ENCODE results near the gene TRIM54. TPM values are rescaled to one million over a fixed set of nuclear protein-coding genes. Genes with fewer than 3 reads are reported as not detected.
"Not testable (repeated sequence)": the region's sequence is repeated elsewhere in the genome, so short reads cannot be mapped to it uniquely, and the experiment has no call there.

TRIM54 gene
- total RNA-seq, 6 experiments from 2014 or later, result 0.14 to 0.25 TPM; not detected in 4

DNA sequence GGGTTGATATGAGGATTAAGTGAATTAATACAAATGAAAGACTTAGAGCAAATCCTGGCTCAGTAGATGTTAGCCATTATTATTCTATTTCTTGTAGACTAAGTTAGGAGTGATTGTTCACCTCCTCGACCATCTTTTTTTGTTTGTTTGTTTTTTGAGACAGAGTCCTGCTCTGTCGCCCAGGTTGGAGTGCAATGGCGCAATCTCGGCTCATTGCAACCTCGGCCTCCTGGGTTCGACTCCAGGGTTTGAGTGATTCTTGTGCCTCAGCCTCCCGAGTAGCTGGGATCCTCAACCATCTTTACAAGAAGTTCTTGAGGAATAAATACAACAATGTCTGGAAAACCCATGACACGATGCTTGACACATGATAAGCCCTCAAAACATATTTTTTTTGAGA is 12.7 kb downstream of the TRIM54 start:
- TF ChIP-seq, protein P1, sequence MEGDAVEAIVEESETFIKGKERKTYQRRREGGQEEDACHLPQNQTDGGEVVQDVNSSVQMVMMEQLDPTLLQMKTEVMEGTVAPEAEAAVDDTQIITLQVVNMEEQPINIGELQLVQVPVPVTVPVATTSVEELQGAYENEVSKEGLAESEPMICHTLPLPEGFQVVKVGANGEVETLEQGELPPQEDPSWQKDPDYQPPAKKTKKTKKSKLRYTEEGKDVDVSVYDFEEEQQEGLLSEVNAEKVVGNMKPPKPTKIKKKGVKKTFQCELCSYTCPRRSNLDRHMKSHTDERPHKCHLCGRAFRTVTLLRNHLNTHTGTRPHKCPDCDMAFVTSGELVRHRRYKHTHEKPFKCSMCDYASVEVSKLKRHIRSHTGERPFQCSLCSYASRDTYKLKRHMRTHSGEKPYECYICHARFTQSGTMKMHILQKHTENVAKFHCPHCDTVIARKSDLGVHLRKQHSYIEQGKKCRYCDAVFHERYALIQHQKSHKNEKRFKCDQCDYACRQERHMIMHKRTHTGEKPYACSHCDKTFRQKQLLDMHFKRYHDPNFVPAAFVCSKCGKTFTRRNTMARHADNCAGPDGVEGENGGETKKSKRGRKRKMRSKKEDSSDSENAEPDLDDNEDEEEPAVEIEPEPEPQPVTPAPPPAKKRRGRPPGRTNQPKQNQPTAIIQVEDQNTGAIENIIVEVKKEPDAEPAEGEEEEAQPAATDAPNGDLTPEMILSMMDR (IDR thresholded peaks at IDR 0.05), result no peak
- no peak for TF ChIP-seq POLR2A (IDR thresholded peaks at IDR 0.05)
- intact Hi-C loops (cut with DNase I), result loop anchor here in 1 of 2 donors (10.0 kb wide), 1 partner anchor 200 kb away; no protein-coding TSS in a partner anchor
- Histone ChIP-seq H3K36me3 (no peaks in the 10 kb centered on the region), H3K27me3 (no peaks in the 10 kb centered on the region), H3K27ac (no peak overlapping the region), H3K9me3 (no peaks in the 10 kb centered on the region), H3K4me1 (peaks cover 0 to 14% (median 6%) of the 10 kb centered on the region in 4 donors), H3K4me3 (no peak overlapping the region)
- ATAC-seq (no peak), DNase-seq (no peak)
- WGBS (ENCODE audit: insufficient coverage, low coverage, low lambda C conversion rate, missing lambda C conversion rate), result 40% methylated on average over 5 of the region's 8 CpGs

DNA sequence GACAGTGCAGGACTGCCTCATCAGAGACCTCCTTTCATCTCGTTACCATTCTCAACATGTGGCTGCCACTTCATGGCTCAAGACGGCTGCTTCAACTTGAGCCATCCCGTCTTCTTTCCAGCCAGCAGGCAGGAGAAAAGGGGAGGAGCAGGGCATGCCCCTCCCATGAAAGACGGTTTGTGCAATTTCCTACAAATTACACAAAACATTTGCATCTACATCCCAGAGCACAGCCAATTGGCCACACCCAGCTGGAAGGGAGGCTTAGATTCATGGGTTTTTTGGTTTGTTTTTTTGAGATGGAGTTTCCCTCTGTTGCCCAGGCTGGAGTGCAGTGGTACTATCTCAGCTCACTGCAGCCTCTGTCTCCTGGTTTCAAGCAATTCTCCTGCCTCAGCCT is 14.3 kb downstream of the TRIM54 start:
- no peaks in the 10 kb centered on the region for H3K27me3 ChIP-seq
- intact Hi-C loops (cut with DNase I), result loop anchor here in 1 of 2 donors (10.0 kb wide), 1 partner anchor 202 kb away; no protein-coding TSS in a partner anchor
- no peak for ATAC-seq
- TF ChIP-seq POLR2A (IDR thresholded peaks at IDR 0.05), result no peak
- TF ChIP-seq, protein P1 (IDR thresholded peaks at IDR 0.05), result no peak
- peaks cover 0 to 14% (median 6%) of the 10 kb centered on the region in 4 donors for H3K4me1 ChIP-seq
- WGBS (ENCODE audit: insufficient coverage, low coverage, low lambda C conversion rate, missing lambda C conversion rate), result 60% methylated on average over 2 of the region's 4 CpGs
- no peak overlapping the region for H3K4me3 ChIP-seq
- no peaks in the 10 kb centered on the region for H3K9me3 ChIP-seq
- no peak overlapping the region for H3K27ac ChIP-seq
- no peak for DNase-seq
- no peaks in the 10 kb centered on the region for H3K36me3 ChIP-seq

DNA sequence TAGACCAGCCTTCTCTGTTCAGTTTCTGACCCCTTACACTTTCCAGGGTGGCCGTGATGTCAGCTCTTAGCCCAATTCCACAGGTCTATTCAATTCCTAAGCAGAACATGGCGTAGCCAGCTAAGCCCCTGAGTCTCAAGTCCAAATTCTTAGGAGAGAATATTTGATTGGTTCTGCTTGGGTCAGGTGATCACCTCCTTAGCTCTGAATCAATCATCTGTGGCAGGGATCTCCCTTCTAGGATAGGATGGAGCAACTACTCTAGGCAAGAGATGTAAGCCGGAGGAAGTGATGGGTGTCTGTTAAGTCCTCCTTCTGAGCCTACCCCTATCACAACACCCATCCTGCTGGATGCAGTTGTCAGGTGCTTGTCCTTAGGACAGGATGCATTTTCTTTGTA is 15.0 kb downstream of the TRIM54 start:
- no peak for ATAC-seq
- intact Hi-C loops (cut with DNase I), result loop anchor here in 1 of 2 donors (10.0 kb wide), 1 partner anchor 202 kb away; no protein-coding TSS in a partner anchor
- H3K27ac ChIP-seq, result no peak overlapping the region
- H3K27me3 ChIP-seq, result no peaks in the 10 kb centered on the region
- no peak for DNase-seq
- TF ChIP-seq POLR2A (IDR thresholded peaks at IDR 0.05), result no peak
- H3K9me3 ChIP-seq, result no peaks in the 10 kb centered on the region
- no peaks in the 10 kb centered on the region for H3K36me3 ChIP-seq
- H3K4me3 ChIP-seq, result no peak overlapping the region
- no CpG with 5 or more reads among the region's 3 CpGs for WGBS (ENCODE audit: insufficient coverage, low coverage, low lambda C conversion rate, missing lambda C conversion rate)
- peaks cover 0 to 14% (median 6%) of the 10 kb centered on the region in 4 donors for H3K4me1 ChIP-seq

DNA sequence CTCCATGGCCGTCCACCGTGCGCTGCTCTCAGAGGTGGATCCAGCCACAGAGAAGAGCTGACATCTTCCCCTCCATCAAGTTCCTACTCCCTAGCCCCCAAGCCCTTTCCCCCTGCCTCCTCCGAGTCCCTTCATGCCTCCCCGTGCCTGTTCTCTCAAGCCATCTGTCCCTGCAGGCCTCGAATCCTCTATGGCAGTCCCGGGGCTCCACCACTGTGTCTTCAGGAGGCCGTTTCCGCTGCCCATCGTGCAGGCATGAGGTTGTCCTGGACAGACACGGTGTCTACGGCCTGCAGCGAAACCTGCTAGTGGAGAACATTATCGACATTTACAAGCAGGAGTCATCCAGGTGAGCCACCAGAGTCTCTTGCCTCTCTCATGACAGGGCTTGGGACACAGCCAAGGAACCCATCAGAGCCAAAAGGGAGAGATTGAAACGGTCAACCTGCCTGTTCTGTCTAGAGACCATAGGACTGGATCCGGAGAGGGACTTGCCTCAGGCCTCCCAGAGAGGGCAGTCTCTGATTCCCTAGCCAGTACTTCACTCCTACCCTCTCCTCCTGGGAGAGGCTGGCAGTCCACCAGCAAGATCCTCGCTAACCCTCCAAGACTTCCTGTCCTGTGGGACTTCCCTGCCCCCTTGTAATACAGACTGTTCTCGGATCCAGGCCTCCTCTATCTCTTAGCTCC is 16.3 kb downstream of the TRIM54 start:
- TF ChIP-seq, protein P1 (IDR thresholded peaks at IDR 0.05), result no peak
- TF ChIP-seq POLR2A (IDR thresholded peaks at IDR 0.05), result no peak
- 88% methylated on average over 10 of the region's 18 CpGs for WGBS (ENCODE audit: insufficient coverage, low coverage, low lambda C conversion rate, missing lambda C conversion rate)
- Histone ChIP-seq H3K4me1 (peaks cover 0 to 4% (median 2%) of the 10 kb centered on the region in 4 donors), H3K27ac (no peak overlapping the region), H3K27me3 (no peaks in the 10 kb centered on the region), H3K9me3 (no peaks in the 10 kb centered on the region), H3K36me3 (no peaks in the 10 kb centered on the region), H3K4me3 (no peak overlapping the region)
- intact Hi-C loops (cut with DNase I), result loop anchor here in 1 of 2 donors (10.0 kb wide), 1 partner anchor 204 kb away; no protein-coding TSS in a partner anchor
- DNase-seq (no peak), ATAC-seq (no peak)

DNA sequence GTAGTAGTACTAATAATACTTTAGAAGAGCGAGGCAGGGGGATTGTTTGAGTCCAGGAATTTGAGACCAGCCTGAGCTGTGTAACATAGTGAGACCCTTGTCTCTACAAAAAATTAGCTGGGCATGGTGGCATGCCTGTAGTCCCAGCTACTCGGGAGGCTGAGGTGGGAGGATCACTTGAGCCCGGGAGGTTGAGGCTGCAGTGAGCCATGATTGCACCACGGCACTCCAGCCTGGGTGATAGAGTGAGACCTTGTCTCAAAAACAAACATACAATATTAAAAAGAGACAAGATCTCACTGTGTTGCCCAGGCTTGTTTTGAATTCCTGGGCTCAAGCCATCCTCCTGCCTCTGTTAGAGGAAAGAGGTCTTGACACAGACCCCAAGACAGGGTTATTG is 18.4 kb downstream of the TRIM54 start:
- not testable (repeated sequence) for H3K36me3 ChIP-seq, H3K27ac ChIP-seq, H3K4me3 ChIP-seq, DNase-seq, ATAC-seq, H3K9me3 ChIP-seq, H3K27me3 ChIP-seq, H3K4me1 ChIP-seq
- intact Hi-C loops (cut with DNase I), result loop anchor here in 1 of 2 donors (10.0 kb wide), 1 partner anchor 46 kb away; no protein-coding TSS in a partner anchor
- 72% methylated on average over 4 of the region's 4 CpGs for WGBS (ENCODE audit: insufficient coverage, low coverage, low lambda C conversion rate, missing lambda C conversion rate)

Data from right lobe of liver (tissue), 6 donors.